ENCODE results near the gene ZNF688.

DNA sequence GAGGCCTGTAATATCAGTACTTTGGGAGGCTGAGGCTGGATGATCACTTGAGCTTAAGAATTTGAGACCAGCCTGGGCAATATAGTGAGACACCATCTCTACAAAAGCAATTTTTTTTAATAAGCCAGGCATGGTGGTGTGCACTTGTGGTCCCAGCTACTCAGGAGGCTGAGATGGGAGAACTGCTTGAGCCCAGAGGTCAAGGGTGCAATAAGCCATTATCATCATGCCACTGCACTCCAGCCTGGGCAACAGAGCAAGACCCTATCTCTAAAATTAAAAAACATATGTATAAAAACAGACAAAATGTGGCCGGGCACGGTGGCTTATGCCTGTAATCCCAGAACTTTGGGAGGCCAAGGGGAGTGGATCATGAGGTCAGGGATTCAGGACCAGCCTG is 17.1 kb upstream of the ZNF688 start:
- TF ChIP-seq ZFP90 (CRISPR knock-in tag; IDR thresholded peaks at IDR 0.05; ENCODE audit: borderline replicate concordance) = no peak
- TF ChIP-seq ZNF3 (CRISPR knock-in tag; IDR thresholded peaks at IDR 0.05) = no peak
- TF ChIP-seq CTCF (CRISPR knock-in tag; IDR thresholded peaks at IDR 0.05) = no peak
- TF ChIP-seq, protein P1, sequence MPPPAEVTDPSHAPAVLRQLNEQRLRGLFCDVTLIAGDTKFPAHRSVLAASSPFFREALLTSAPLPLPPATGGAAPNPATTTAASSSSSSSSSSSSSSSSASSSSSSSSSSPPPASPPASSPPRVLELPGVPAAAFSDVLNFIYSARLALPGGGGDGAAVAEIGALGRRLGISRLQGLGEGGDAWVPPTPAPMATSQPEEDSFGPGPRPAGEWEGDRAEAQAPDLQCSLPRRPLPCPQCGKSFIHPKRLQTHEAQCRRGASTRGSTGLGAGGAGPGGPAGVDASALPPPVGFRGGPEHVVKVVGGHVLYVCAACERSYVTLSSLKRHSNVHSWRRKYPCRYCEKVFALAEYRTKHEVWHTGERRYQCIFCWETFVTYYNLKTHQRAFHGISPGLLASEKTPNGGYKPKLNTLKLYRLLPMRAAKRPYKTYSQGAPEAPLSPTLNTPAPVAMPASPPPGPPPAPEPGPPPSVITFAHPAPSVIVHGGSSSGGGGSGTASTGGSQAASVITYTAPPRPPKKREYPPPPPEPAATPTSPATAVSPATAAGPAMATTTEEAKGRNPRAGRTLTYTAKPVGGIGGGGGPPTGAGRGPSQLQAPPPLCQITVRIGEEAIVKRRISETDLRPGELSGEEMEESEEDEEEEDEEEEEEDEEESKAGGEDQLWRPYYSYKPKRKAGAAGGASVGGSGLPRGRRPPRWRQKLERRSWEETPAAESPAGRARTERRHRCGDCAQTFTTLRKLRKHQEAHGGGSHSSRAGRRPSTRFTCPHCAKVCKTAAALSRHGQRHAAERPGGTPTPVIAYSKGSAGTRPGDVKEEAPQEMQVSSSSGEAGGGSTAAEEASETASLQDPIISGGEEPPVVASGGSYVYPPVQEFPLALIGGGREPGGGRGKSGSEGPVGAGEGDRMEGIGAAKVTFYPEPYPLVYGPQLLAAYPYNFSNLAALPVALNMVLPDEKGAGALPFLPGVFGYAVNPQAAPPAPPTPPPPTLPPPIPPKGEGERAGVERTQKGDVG (CRISPR knock-in tag; IDR thresholded peaks at IDR 0.05; ENCODE audit: borderline replicate concordance) = no peak

All from HepG2 (cell line).